Upper lobe of left lung (tissue), 4 donors: Measurements from ENCODE around the gene CLEC19A.

Experiments
- CTCF ChIP-seq, 6 experiments: fragments of 450-650 bp in 4 of 6; fragments of 200-600 bp in 2 of 6; sonication (generic) in 2 of 6; IDR thresholded peaks; one replicate each; pipeline ENCODE4 v1.5.1; 2016 to 2019; ENCODE audit warnings: antibody characterized with exemption in 6 of 6
- EP300 ChIP-seq, 4 donors: sonication (generic); formaldehyde crosslinking; IDR thresholded peaks; one replicate each; pipeline ENCODE4 v1.5.1; 2017; ENCODE audit warnings: antibody characterized with exemption in 4 of 4, control low read depth in 2 of 4
- POLR2A ChIP-seq, 4 donors: fragments of 450-650 bp; IDR thresholded peaks; one replicate each; pipeline ENCODE4 v1.5.1; 2016 to 2017; ENCODE audit warnings: antibody characterized with exemption in 4 of 4, mild to moderate bottlenecking in 2 of 4

GRCh38 chr16:19289811-19290485 lies 4.4 kb downstream of the CLEC19A start:
- TF ChIP-seq CTCF (IDR thresholded peaks at IDR 0.05), result no peak
- no peak for TF ChIP-seq EP300 (IDR thresholded peaks at IDR 0.05)
- TF ChIP-seq POLR2A (IDR thresholded peaks at IDR 0.05), result no peak
